PC-3 (cell line): ENCODE measurements around the gene KRT35. TPM values are rescaled to one million over a fixed set of nuclear protein-coding genes. Genes with fewer than 3 reads are reported as not detected.

Source experiments
- ATAC-seq: fragments of 200-7000 bp; cut with Tn5 transposase; 2 replicates; pipeline ENCODE4 v1.9.1; 2020; ENCODE audit warnings: mild to moderate bottlenecking, moderate library complexity
- BruUV-seq: library from RNA; stranded (reverse); fragments of 400-500 nt; replicated peaks from 2 replicates; lab custom pipeline; 2021; lab: Mats Ljungman, UMichigan
- CTCF ChIA-PET: fragments of 300-600 bp; sonication (Branson Sonifier 250); formaldehyde crosslinking; loops from one replicate; lab custom pipeline; 2022; ENCODE audit warnings: antibody characterized with exemption; lab: Charles Lee
- POLR2A ChIA-PET: fragments of 300-600 bp; sonication (Branson Sonifier 250); formaldehyde crosslinking; loops from one replicate; lab custom pipeline; 2022; ENCODE audit warnings: antibody characterized with exemption; ENCODE audit not compliant: unreplicated experiment; lab: Charles Lee
- DNase-seq: peaks from one replicate; pipeline ENCODE4 v3.0.0-alpha.2; 2015
- H2AFZ ChIP-seq: fragments of 300-600 bp; sonication (generic); 2 replicates; pipeline ENCODE4 v1.6.0; 2016; ENCODE audit warnings: antibody characterized with exemption, low read length
- H3F3A ChIP-seq: fragments of 300-600 bp; sonication (generic); one replicate; pipeline ENCODE4 v1.6.0; 2017; ENCODE audit warnings: antibody characterized with exemption, low read length, control low read depth, mild to moderate bottlenecking; ENCODE audit not compliant: unreplicated experiment
- H3K27ac ChIP-seq: fragments of 300-600 bp; sonication (generic); 2 replicates; pipeline ENCODE4 v1.5.1; 2016; ENCODE audit warnings: mild to moderate bottlenecking, low read length
- H3K27me3 ChIP-seq: fragments of 300-600 bp; sonication (generic); 2 replicates; pipeline ENCODE4 v1.6.1; 2016; ENCODE audit warnings: low read length, mixed read lengths
- H3K36me3 ChIP-seq: fragments of 300-600 bp; sonication (generic); 2 replicates; pipeline ENCODE4 v1.6.1; 2016; ENCODE audit warnings: low read depth, mixed run types, low read length, mixed read lengths
- H3K4me1 ChIP-seq: fragments of 300-600 bp; sonication (generic); 2 replicates; pipeline ENCODE4 v1.5.1; 2016; ENCODE audit warnings: low read length; ENCODE audit not compliant: insufficient read depth
- H3K4me2 ChIP-seq: fragments of 300-600 bp; sonication (generic); 2 replicates; pipeline ENCODE4 v1.6.0; 2016; ENCODE audit warnings: low read length
- H3K4me3 ChIP-seq: fragments of 300-600 bp; sonication (generic); 2 replicates; pipeline ENCODE4 v1.5.1; 2016; ENCODE audit warnings: mild to moderate bottlenecking, low read length, mixed read lengths
- H3K79me2 ChIP-seq: fragments of 300-600 bp; sonication (generic); 2 replicates; pipeline ENCODE4 v1.6.1; 2017; ENCODE audit warnings: low read length, mixed read lengths
- H3K9ac ChIP-seq: fragments of 300-600 bp; sonication (generic); 2 replicates; pipeline ENCODE4 v1.6.0; 2016; ENCODE audit warnings: mild to moderate bottlenecking, low read length
- H3K9me2 ChIP-seq: fragments of 300-600 bp; sonication (generic); replicated peaks from 2 replicates; pipeline ENCODE4 v1.6.1; 2016; ENCODE audit warnings: mixed run types, low read length, mixed read lengths
- H3K9me3 ChIP-seq: fragments of 300-600 bp; sonication (generic); 2 replicates; pipeline ENCODE4 v1.6.1; 2016; ENCODE audit warnings: low read length, mixed read lengths
- H4K20me1 ChIP-seq: fragments of 300-600 bp; sonication (generic); 2 replicates; pipeline ENCODE4 v1.6.1; 2016; ENCODE audit warnings: low read length, mixed read lengths
- EZH2 ChIP-seq: fragments of 300-600 bp; sonication (generic); IDR thresholded peaks from one replicate; pipeline ENCODE4 v1.6.1; 2017; ENCODE audit warnings: antibody characterized with exemption, mild to moderate bottlenecking, low read length; ENCODE audit not compliant: unreplicated experiment
- EZH2phosphoT487 ChIP-seq: fragments of 300-600 bp; sonication (generic); IDR thresholded peaks from 2 replicates; pipeline ENCODE4 v1.6.1; 2018; ENCODE audit warnings: mild to moderate bottlenecking, antibody characterized with exemption, low read length, borderline replicate concordance
- intact Hi-C: fragments of 100-400 bp; cut with micrococcal nuclease; formaldehyde crosslinking; loops from 2 replicates; pipeline ENCODE4 v1.9.0; 2023
- total RNA-seq: library from RNA; depleted of rRNA; stranded (reverse); fragments of >200 nt; gene quantifications from 2 replicates; pipeline ENCODE4 v1.2.3, GENCODE V29; 2014
- TF ChIP-seq, protein P1 (sequence below): fragments of 300-600 bp; sonication (generic); conservative IDR thresholded peaks from 2 replicates; pipeline ENCODE4 v1.5.1; 2017; ENCODE audit warnings: antibody characterized with exemption, low read depth, mild to moderate bottlenecking, low read length

KRT35 gene
- total RNA-seq, 1 experiment from 2014 or later = not detected

DNA sequence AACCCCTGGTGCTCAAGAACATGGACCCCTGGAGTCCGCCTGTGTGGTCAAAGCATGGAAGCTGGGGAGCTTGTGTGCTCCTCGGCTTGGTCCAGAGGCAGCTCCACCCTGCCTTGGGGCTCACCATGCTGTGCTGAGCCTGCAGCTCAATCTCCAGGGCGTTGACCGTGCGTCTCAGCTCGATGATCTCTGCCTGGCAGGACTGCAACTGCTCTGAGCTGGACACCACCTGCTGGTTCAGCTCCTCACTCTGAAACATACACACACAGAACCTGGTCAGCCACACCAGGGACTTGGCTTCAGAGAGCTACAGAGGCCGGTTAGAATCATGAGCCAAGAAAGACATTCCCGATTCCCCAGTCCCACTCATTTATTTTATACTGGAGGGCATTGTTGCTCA lies 2.7 kb downstream of the KRT35 start:
- no peaks in the 10 kb centered on the region for H3F3A ChIP-seq
- H3K4me2 ChIP-seq = no peak overlapping the region
- no peaks in the 10 kb centered on the region for H3K36me3 ChIP-seq
- DNase-seq (no peak), ATAC-seq (no peak)
- H3K4me3 ChIP-seq = no peak overlapping the region
- TF ChIP-seq, protein P1, sequence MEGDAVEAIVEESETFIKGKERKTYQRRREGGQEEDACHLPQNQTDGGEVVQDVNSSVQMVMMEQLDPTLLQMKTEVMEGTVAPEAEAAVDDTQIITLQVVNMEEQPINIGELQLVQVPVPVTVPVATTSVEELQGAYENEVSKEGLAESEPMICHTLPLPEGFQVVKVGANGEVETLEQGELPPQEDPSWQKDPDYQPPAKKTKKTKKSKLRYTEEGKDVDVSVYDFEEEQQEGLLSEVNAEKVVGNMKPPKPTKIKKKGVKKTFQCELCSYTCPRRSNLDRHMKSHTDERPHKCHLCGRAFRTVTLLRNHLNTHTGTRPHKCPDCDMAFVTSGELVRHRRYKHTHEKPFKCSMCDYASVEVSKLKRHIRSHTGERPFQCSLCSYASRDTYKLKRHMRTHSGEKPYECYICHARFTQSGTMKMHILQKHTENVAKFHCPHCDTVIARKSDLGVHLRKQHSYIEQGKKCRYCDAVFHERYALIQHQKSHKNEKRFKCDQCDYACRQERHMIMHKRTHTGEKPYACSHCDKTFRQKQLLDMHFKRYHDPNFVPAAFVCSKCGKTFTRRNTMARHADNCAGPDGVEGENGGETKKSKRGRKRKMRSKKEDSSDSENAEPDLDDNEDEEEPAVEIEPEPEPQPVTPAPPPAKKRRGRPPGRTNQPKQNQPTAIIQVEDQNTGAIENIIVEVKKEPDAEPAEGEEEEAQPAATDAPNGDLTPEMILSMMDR = no peak
- TF ChIP-seq EZH2 = no peak
- TF ChIP-seq EZH2phosphoT487 = no peak
- H3K9me3 ChIP-seq = no peaks in the 10 kb centered on the region
- no peaks in the 10 kb centered on the region for H3K4me1 ChIP-seq
- intact Hi-C loops = no loop called here
- no TSS peak for BruUV-seq
- H3K79me2 ChIP-seq = no peaks in the 10 kb centered on the region
- H2AFZ ChIP-seq = no peak overlapping the region
- H3K27ac ChIP-seq = no peak overlapping the region
- H4K20me1 ChIP-seq = no peaks in the 10 kb centered on the region
- ChIA-PET CTCF (interaction anchor here (0.6 kb wide), 1 partner anchor 68 kb away, joined by 3 read pairs; no protein-coding TSS in a partner anchor), POLR2A (no interaction called here)
- no peaks in the 10 kb centered on the region for H3K9me2 ChIP-seq
- H3K9ac ChIP-seq = no peak overlapping the region
- H3K27me3 ChIP-seq = no peaks in the 10 kb centered on the region

DNA sequence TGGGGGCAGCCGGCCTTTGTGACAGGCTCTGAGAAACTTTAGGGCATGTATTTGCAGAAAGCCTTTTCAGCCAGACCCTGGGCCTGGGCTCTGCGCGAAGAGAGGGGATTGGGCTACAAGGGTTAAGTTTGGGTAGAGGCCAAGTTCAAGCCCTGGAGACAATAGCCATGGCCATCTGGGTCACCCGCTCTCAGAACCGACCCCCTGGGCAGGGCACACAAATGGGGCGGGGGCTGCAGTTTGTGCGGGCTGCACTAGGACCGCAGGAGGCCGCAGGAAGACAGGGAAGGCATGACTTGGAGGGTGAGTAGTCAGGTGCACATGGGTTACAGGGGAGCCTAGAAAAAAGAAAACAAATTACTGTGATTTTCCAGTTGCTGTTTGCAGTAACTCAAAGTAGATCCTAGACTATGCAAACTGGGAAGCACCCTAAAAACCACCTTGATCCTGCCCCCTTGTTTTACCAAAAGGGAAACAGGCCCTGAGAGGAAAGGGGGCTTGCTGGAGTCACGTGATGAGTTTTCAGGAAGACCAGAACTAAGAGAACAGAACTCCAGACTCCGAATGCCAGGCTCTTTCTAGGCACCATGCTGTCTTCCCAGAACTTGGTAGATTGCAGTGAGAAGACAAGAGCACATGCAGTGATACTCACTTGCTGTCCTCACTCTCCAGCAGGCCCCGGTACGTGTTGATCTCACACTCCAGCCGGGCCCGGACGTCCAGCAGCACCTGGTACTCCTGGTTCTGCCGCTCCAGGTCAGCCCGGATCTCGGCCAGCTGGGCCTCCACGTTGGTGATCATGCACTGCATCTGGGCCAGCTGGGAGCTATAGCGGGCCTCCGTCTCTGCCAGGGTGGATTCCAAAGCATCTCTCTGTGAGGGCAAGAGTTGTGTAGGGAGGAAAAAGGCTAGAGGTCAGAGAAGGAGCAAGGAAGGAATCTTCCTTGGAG lies 3.8 kb downstream of the KRT35 start:
- Histone ChIP-seq H3K4me3 (no peak overlapping the region), H4K20me1 (no peaks in the 10 kb centered on the region), H3K4me1 (no peaks in the 10 kb centered on the region), H3K27ac (no peak overlapping the region), H2AFZ (no peak overlapping the region), H3K4me2 (no peak overlapping the region), H3K9me3 (no peaks in the 10 kb centered on the region), H3K79me2 (no peaks in the 10 kb centered on the region), H3K9me2 (no peaks in the 10 kb centered on the region), H3K9ac (no peak overlapping the region), H3K27me3 (no peaks in the 10 kb centered on the region), H3K36me3 (no peaks in the 10 kb centered on the region), H3F3A (no peaks in the 10 kb centered on the region)
- ATAC-seq (no peak), DNase-seq (no peak)
- CTCF ChIA-PET = no interaction called here
- TF ChIP-seq EZH2phosphoT487 = no peak
- TF ChIP-seq, protein P1 = no peak
- no peak for TF ChIP-seq EZH2
- no TSS peak for BruUV-seq
- POLR2A ChIA-PET = no interaction called here
- intact Hi-C loops = no loop called here

DNA sequence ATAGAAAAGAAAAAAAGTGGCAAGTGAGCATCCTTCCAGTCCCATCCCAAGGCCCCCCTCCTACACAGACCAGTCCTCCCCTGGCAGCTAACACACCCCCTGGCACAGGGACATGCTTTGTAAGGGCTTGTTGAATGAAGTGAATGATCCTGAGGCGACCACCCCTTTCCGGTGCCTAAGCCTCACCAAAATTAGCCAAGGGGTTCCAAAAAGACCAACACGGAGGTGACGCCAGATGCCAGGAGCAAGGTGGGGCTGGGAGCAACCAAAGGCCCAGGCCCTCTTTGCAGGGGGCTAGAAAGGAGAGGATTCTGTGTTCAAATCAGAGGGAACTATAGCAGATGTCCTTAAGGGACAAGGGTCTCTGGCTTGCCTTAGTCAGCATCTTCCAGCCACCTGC lies 5.5 kb downstream of the KRT35 start:
- no peaks in the 10 kb centered on the region for H3K9me2 ChIP-seq
- no peak overlapping the region for H3K9ac ChIP-seq
- no peak overlapping the region for H3K4me3 ChIP-seq
- ChIA-PET POLR2A (no interaction called here), CTCF (no interaction called here)
- BruUV-seq = no TSS peak
- no peak for DNase-seq
- H2AFZ ChIP-seq = no peak overlapping the region
- H3K79me2 ChIP-seq = no peaks in the 10 kb centered on the region
- intact Hi-C loops = no loop called here
- H3K9me3 ChIP-seq = no peaks in the 10 kb centered on the region
- H3K27me3 ChIP-seq = no peaks in the 10 kb centered on the region
- H3K4me2 ChIP-seq = no peak overlapping the region
- TF ChIP-seq EZH2phosphoT487 = no peak
- no peak for TF ChIP-seq EZH2
- TF ChIP-seq, protein P1 = no peak
- no peaks in the 10 kb centered on the region for H4K20me1 ChIP-seq
- H3K4me1 ChIP-seq = no peaks in the 10 kb centered on the region
- H3K36me3 ChIP-seq = no peaks in the 10 kb centered on the region
- H3F3A ChIP-seq = no peaks in the 10 kb centered on the region
- ATAC-seq = no peak
- no peak overlapping the region for H3K27ac ChIP-seq
